Right lobe of liver (tissue), 4 donors: ENCODE measurements around the gene RIMBP2.

ENCODE experiments used
- POLR2A ChIP-seq: fragments of 450-650 bp; IDR thresholded peaks from one replicate; pipeline ENCODE4 v1.6.1; 2017; ENCODE audit warnings: antibody characterized with exemption, mild to moderate bottlenecking
- TF ChIP-seq, protein P1 (sequence below), 4 donors: fragments of 200-600 bp in 3 of 4; fragments of 450-650 bp in 1 of 4; IDR thresholded peaks; one replicate each; pipeline versions ENCODE4 v1.5.1 to v1.8.0; 2016 to 2022; ENCODE audit warnings: antibody characterized with exemption in 4 of 4, mild to moderate bottlenecking in 2 of 4
- donor health status: DM: no; HTN: no; CAD: no.
- donor health status: DM: no; HTN: no; CAD: no.
- donor health status: DM: no; HTN: yes; CAD: no.

DNA sequence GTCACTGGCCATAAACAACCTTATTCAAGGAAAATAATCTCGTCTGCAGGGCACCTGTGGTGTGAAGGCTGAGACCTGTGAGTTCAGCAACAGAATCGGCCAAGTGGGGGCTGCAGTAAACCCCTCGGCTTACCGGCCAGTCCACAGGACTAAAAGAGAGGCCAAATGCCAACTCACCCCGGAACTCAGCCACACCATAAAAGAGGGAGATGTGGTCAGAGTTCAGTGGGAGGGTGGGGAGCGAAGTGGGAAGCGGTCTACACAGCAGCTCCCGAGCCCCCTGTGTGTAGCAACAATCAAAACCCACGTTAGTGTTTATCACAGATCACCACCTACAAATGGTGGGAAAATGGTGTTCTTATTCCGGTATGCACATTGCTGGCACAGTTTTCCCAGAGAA is 225.4 kb downstream of the RIMBP2 start:
- TF ChIP-seq, protein P1, sequence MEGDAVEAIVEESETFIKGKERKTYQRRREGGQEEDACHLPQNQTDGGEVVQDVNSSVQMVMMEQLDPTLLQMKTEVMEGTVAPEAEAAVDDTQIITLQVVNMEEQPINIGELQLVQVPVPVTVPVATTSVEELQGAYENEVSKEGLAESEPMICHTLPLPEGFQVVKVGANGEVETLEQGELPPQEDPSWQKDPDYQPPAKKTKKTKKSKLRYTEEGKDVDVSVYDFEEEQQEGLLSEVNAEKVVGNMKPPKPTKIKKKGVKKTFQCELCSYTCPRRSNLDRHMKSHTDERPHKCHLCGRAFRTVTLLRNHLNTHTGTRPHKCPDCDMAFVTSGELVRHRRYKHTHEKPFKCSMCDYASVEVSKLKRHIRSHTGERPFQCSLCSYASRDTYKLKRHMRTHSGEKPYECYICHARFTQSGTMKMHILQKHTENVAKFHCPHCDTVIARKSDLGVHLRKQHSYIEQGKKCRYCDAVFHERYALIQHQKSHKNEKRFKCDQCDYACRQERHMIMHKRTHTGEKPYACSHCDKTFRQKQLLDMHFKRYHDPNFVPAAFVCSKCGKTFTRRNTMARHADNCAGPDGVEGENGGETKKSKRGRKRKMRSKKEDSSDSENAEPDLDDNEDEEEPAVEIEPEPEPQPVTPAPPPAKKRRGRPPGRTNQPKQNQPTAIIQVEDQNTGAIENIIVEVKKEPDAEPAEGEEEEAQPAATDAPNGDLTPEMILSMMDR (IDR thresholded peaks at IDR 0.05) = no peak
- no peak for TF ChIP-seq POLR2A
